HG02852 (cell line): ENCODE measurements around the gene SCYL1.

Source experiments
- ATAC-seq: cut with Tn5 transposase; IDR thresholded peaks from one replicate; pipeline ENCODE4 v1.9.1; 2021; ENCODE audit warnings: mild to moderate bottlenecking, moderate library complexity; ENCODE audit not compliant: unreplicated experiment

The SCYL1 gene

GRCh38 chr11:65524741-65525545 is at the start of gene SCYL1:
TSS of gene SCYL1 (plus strand) at chr11:65525083. CDS start at chr11:65525154, 71 bp downstream.
- ATAC-seq: no peak

GRCh38 chr11:65476632-65477148 is 48.2 kb upstream of the SCYL1 start:
- peak; percentile 5 for ATAC-seq

- peak; percentile 71 for ATAC-seq
Observed at GRCh38 chr11:65477149-65477965, 47.5 kb upstream of the SCYL1 start.

- ATAC-seq: no peak
Observed at GRCh38 chr11:65478388-65479183, 46.3 kb upstream of the SCYL1 start.

GRCh38 chr11:65479184-65480145 is 45.4 kb upstream of the SCYL1 start:
- ATAC-seq: no peak

GRCh38 chr11:65482306-65482850 is 42.5 kb upstream of the SCYL1 start:
- no peak for ATAC-seq

GRCh38 chr11:65485920-65486219 is 39.0 kb upstream of the SCYL1 start:
- no peak for ATAC-seq

- no peak for ATAC-seq
Observed at GRCh38 chr11:65486570-65487466, 38.1 kb upstream of the SCYL1 start.

- peak; percentile 54 for ATAC-seq
Observed at GRCh38 chr11:65487467-65488272, 37.2 kb upstream of the SCYL1 start.

GRCh38 chr11:65488273-65489034 is 36.4 kb upstream of the SCYL1 start:
- ATAC-seq: no peak

- no peak for ATAC-seq
Observed at GRCh38 chr11:65489035-65489705, 35.7 kb upstream of the SCYL1 start.

GRCh38 chr11:65489706-65490320 is 35.1 kb upstream of the SCYL1 start:
- no peak for ATAC-seq

GRCh38 chr11:65491163-65491465 is 33.8 kb upstream of the SCYL1 start:
- ATAC-seq: no peak

- ATAC-seq: no peak
Observed at GRCh38 chr11:65491614-65492386, 33.1 kb upstream of the SCYL1 start.

GRCh38 chr11:65492387-65492636 is 32.6 kb upstream of the SCYL1 start:
- ATAC-seq: no peak
